SK-N-SH treated with all-trans-retinoic acid at 6 μM for 48 hours (cell line): ENCODE data around the gene WDR53.

Source experiments
- ARNTL ChIP-seq: fragments of 450-650 bp; formaldehyde crosslinking; IDR thresholded peaks from 2 replicates; pipeline ENCODE4 v1.5.0; 2020; ENCODE audit warnings: low read depth, mild to moderate bottlenecking, moderate library complexity, borderline replicate concordance
- GLIS3 ChIP-seq: fragments of 250-450 bp; sonication (Bioruptor Pico); IDR thresholded peaks from 2 replicates; pipeline ENCODE4 v1.5.0; 2020; ENCODE audit warnings: mild to moderate bottlenecking, moderate library complexity
- PATZ1 ChIP-seq: fragments of 250-450 bp; sonication (Bioruptor Pico); IDR thresholded peaks from 2 replicates; pipeline ENCODE4 v1.8.0; 2020; ENCODE audit warnings: mild to moderate bottlenecking, moderate library complexity, borderline replicate concordance
- PPARA ChIP-seq: fragments of 250-450 bp; sonication (Bioruptor Pico); IDR thresholded peaks from 2 replicates; pipeline ENCODE4 v1.5.0; 2020; ENCODE audit warnings: mild to moderate bottlenecking, borderline replicate concordance
- RARB ChIP-seq: fragments of 250-450 bp; sonication (Bioruptor Pico); IDR thresholded peaks from 2 replicates; pipeline ENCODE4 v1.8.0; 2021; ENCODE audit warnings: mild to moderate bottlenecking, moderate library complexity
- SNAI2 ChIP-seq: fragments of 250-450 bp; sonication (Bioruptor Pico); IDR thresholded peaks from 2 replicates; pipeline ENCODE4 v1.5.0; 2020; ENCODE audit warnings: mild to moderate bottlenecking, moderate library complexity
- TCF4 ChIP-seq: fragments of 250-450 bp; sonication (Bioruptor Pico); IDR thresholded peaks from 2 replicates; pipeline ENCODE4 v1.8.0; 2021; ENCODE audit warnings: mild to moderate bottlenecking, moderate library complexity, borderline replicate concordance
- ZFP30 ChIP-seq: fragments of 450-650 bp; formaldehyde crosslinking; IDR thresholded peaks from 2 replicates; pipeline ENCODE4 v1.5.0; 2022; ENCODE audit warnings: mild to moderate bottlenecking, moderate library complexity
- ZNF70 ChIP-seq: fragments of 450-650 bp; formaldehyde crosslinking; IDR thresholded peaks from 2 replicates; pipeline ENCODE4 v1.5.0; 2020; ENCODE audit warnings: mild to moderate bottlenecking, moderate library complexity

- TF ChIP-seq GLIS3 (CRISPR knock-in tag), result no peak
- TF ChIP-seq ZNF70 (CRISPR knock-in tag), result no peak
- no peak for TF ChIP-seq ZFP30 (CRISPR knock-in tag)
- TF ChIP-seq PPARA (CRISPR knock-in tag), result no peak
- TF ChIP-seq TCF4 (CRISPR knock-in tag), result no peak
- no peak for TF ChIP-seq SNAI2 (CRISPR knock-in tag)
- TF ChIP-seq RARB (CRISPR knock-in tag), result no peak
- no peak for TF ChIP-seq PATZ1 (CRISPR knock-in tag)
- no peak for TF ChIP-seq ARNTL
Measured at GRCh38 chr3:196547067-196547466, 21.3 kb downstream of the WDR53 start.
